ENCODE measurements around the gene SHROOM3. TPM values are rescaled to one million over a fixed set of nuclear protein-coding genes. Genes with fewer than 3 reads are reported as not detected.

The SHROOM3 gene
- total and polyA plus RNA-seq, 2 of the 13 experiments (the other 11 are each of a cell fraction or from before 2014, with no cell fraction given): 0.01 TPM; not detected in 1

DNA sequence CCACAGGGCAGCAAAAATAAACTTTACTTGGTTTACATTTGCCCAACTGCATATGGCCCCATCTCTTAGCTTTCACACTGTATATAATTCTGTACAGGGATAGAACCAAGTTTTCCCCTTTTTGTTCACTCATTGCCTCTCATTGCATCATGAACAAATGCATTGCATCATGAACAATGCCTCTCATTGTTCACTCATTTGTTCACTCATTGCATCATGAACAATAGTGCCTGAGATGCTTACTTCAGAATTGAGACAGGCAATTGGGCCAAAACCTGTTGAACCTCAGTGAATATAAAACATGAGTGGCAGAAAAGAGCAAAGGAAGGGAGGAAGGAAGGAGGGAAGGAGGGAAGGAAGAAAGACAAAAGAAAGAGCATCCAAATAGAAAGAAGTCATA lies 364.7 kb downstream of the SHROOM3 start (continued):
- no peak for TF ChIP-seq NR2C2 (CRISPR knock-in tag; IDR thresholded peaks at IDR 0.05; ENCODE audit: borderline replicate concordance)
- TF ChIP-seq, protein P1, sequence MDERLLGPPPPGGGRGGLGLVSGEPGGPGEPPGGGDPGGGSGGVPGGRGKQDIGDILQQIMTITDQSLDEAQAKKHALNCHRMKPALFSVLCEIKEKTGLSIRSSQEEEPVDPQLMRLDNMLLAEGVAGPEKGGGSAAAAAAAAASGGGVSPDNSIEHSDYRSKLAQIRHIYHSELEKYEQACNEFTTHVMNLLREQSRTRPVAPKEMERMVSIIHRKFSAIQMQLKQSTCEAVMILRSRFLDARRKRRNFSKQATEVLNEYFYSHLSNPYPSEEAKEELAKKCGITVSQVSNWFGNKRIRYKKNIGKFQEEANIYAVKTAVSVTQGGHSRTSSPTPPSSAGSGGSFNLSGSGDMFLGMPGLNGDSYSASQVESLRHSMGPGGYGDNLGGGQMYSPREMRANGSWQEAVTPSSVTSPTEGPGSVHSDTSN (CRISPR knock-in tag; IDR thresholded peaks at IDR 0.05): no peak
- TF ChIP-seq, protein P2, sequence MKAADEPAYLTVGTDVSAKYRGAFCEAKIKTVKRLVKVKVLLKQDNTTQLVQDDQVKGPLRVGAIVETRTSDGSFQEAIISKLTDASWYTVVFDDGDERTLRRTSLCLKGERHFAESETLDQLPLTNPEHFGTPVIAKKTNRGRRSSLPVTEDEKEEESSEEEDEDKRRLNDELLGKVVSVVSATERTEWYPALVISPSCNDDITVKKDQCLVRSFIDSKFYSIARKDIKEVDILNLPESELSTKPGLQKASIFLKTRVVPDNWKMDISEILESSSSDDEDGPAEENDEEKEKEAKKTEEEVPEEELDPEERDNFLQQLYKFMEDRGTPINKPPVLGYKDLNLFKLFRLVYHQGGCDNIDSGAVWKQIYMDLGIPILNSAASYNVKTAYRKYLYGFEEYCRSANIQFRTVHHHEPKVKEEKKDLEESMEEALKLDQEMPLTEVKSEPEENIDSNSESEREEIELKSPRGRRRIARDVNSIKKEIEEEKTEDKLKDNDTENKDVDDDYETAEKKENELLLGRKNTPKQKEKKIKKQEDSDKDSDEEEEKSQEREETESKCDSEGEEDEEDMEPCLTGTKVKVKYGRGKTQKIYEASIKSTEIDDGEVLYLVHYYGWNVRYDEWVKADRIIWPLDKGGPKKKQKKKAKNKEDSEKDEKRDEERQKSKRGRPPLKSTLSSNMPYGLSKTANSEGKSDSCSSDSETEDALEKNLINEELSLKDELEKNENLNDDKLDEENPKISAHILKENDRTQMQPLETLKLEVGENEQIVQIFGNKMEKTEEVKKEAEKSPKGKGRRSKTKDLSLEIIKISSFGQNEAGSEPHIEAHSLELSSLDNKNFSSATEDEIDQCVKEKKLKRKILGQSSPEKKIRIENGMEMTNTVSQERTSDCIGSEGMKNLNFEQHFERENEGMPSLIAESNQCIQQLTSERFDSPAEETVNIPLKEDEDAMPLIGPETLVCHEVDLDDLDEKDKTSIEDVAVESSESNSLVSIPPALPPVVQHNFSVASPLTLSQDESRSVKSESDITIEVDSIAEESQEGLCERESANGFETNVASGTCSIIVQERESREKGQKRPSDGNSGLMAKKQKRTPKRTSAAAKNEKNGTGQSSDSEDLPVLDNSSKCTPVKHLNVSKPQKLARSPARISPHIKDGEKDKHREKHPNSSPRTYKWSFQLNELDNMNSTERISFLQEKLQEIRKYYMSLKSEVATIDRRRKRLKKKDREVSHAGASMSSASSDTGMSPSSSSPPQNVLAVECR (CRISPR knock-in tag; IDR thresholded peaks at IDR 0.05; ENCODE audit: borderline replicate concordance): no peak
- TF ChIP-seq MLLT10 (CRISPR knock-in tag; IDR thresholded peaks at IDR 0.05): no peak
- TF ChIP-seq MAF1 (CRISPR knock-in tag; IDR thresholded peaks at IDR 0.05; ENCODE audit: borderline replicate concordance): no peak
- no peak for TF ChIP-seq NCOR1 (IDR thresholded peaks at IDR 0.05; ENCODE audit: borderline replicate concordance, low read length)

DNA sequence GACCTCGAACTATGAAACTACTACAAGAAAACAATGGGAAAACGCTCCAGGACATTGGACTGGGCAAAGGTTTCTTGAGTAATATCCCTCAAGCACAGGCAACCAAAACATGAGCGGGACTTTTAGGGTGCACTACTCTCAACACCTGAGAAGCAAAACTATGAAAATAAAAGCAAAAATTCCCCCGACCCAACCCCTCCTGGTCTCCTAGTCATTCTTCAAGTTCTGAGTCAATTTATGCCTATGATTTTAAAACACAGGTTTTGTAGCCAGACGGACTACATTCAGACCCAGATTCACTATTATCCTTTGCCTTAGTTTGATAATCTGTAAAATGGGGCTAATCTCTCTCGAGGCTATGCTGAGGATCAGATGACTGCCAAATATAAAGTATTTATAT lies 365.9 kb downstream of the SHROOM3 start:
- intact Hi-C loops (cut with micrococcal nuclease; ENCODE audit: unreplicated experiment): no loop called here
- Histone ChIP-seq H3K27me3 (ENCODE audit: control insufficient read depth in 1 of 2, insufficient read depth in 2 of 2, low read length in 2 of 2) (peaks cover 1 to 14% of the 10 kb centered on the region in 2 experiments; a peak in 1 of 5 replicates), H3K4me2 (ENCODE audit: low read depth, low read length) (no peak overlapping the region), H3K9me3 (ENCODE audit: low read length) (no peaks in the 10 kb centered on the region), H4K20me1 (ENCODE audit: insufficient read depth, low read length) (no peaks in the 10 kb centered on the region), H3K4me3 (replicated peaks in 1 of 3; ENCODE audit: insufficient read depth in 1 of 3, low read depth in 2 of 3, low read length in 3 of 3) (no peak overlapping the region), H3K27ac (ENCODE audit: extremely low read length, insufficient read depth, low read length) (no peak overlapping the region), H3K79me2 (ENCODE audit: insufficient read depth, low read length) (no peaks in the 10 kb centered on the region), H3K4me1 (ENCODE audit: insufficient read depth, low read length) (no peaks in the 10 kb centered on the region), H3K9ac (ENCODE audit: insufficient read depth, low read depth, low read length) (no peak overlapping the region), H2AFZ (ENCODE audit: low read length) (no peak overlapping the region), H3K36me3 (replicated peaks in 1 of 2; ENCODE audit: control insufficient read depth in 1 of 2, insufficient read depth in 2 of 2, low read length in 2 of 2) (no peaks in the 10 kb centered on the region)
- DNase-seq (ENCODE audit: low spot score): no peak
- ATAC-seq: no peak
- 12% methylated on average over 6 of the region's 6 CpGs for whole genome bisulfite sequencing (ENCODE audit: low lambda C conversion rate)
- FAIRE-seq: no peak
- POLR2A ChIA-PET: no interaction called here
- no peak for TF ChIP-seq ATAD3A (CRISPR knock-in tag; IDR thresholded peaks at IDR 0.05)
- TF ChIP-seq ZNF329 (CRISPR knock-in tag; IDR thresholded peaks at IDR 0.05; ENCODE audit: low read depth): no peak
- CTCF ChIA-PET (ENCODE audit: low intra/inter-chr PET ratio, low total read pairs): no interaction called here
- in situ Hi-C loops (cut with HindIII; ENCODE audit: extremely low pct_ligation_motif_present, low pct_unique_long_range_greater_than_20kb): no loop called here
- BruUV-seq (replicated peaks): no TSS peak

Data from HepG2 (cell line).